Measurements from ENCODE around the gene KLHL13. TPM values are rescaled to one million over a fixed set of nuclear protein-coding genes. Genes with fewer than 3 reads are reported as not detected.
"Not testable (repeated sequence)": the region's sequence is repeated elsewhere in the genome, so short reads cannot be mapped to it uniquely, and the experiment has no call there.

The KLHL13 gene
- total RNA-seq, 1 experiment from 2014 or later = not detected

GRCh38 chrX:118016422-118016821 is 100.2 kb downstream of the KLHL13 start:
- Histone ChIP-seq H3K4me2 (no peak overlapping the region), H4K20me1 (ENCODE audit: insufficient read depth) (no peaks in the 10 kb centered on the region), H3K9me3 (ENCODE audit: insufficient read depth, low read depth) (no peaks in the 10 kb centered on the region), H3F3A (ENCODE audit: insufficient read depth, low read depth) (no peaks in the 10 kb centered on the region), H3K4me1 (replicated peaks; ENCODE audit: insufficient read depth) (no peaks in the 10 kb centered on the region), H3K27ac (no peak overlapping the region), H3K36me3 (ENCODE audit: low read depth) (no peaks in the 10 kb centered on the region), H3K27me3 (ENCODE audit: insufficient read depth, low read depth) (no peaks in the 10 kb centered on the region), H3K9me2 (ENCODE audit: insufficient read depth) (no peaks in the 10 kb centered on the region), H3K79me2 (ENCODE audit: low read depth) (no peaks in the 10 kb centered on the region), H3K4me3 (no peak overlapping the region), H2AFZ (no peak overlapping the region)
- TF ChIP-seq CTCF (conservative IDR thresholded peaks at IDR 0.05) (no peak), EZH2 (IDR thresholded peaks at IDR 0.05; ENCODE audit: low read depth) (no peak)
- BruUV-seq (replicated peaks) = no TSS peak
- intact Hi-C loops (cut with micrococcal nuclease; ENCODE audit: unreplicated experiment) = no loop called here
- CTCF ChIA-PET = no interaction called here
- POLR2A ChIA-PET (ENCODE audit: unreplicated experiment) = no interaction called here
- no peak for DNase-seq

DNA sequence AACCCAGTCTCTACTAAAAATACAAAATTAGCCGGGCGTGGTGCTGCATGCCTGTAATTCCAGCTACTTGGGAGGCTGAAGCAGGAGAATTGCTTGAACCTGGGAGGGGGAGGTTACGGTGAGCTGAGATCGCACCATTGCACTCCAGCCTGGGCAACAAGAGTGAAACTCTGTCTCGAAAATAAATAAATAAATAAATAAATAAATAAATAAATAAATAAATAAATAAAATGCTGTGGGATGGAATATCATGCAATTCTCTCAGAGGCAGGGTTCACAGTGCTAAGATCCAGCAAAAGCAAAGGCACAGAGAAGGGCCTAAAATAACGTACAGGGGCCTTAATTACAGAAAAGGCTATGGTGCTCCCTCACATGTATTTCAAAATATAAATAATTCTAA is 114.2 kb downstream of the KLHL13 start:
- intact Hi-C loops (cut with micrococcal nuclease; ENCODE audit: unreplicated experiment); H3K79me2 ChIP-seq (ENCODE audit: low read depth); H3K4me1 ChIP-seq (replicated peaks; ENCODE audit: insufficient read depth); H3K36me3 ChIP-seq (ENCODE audit: low read depth); H3K9me2 ChIP-seq (ENCODE audit: insufficient read depth); H3K27me3 ChIP-seq (ENCODE audit: insufficient read depth, low read depth); DNase-seq; H4K20me1 ChIP-seq (ENCODE audit: insufficient read depth); CTCF ChIA-PET; BruUV-seq (replicated peaks); H3K9me3 ChIP-seq (ENCODE audit: insufficient read depth, low read depth); H3K4me2 ChIP-seq; H3F3A ChIP-seq (ENCODE audit: insufficient read depth, low read depth); H3K4me3 ChIP-seq; POLR2A ChIA-PET (ENCODE audit: unreplicated experiment); H2AFZ ChIP-seq; H3K27ac ChIP-seq: not testable (repeated sequence)

- no peak overlapping the region for H3K4me3 ChIP-seq
- no peak overlapping the region for H3K4me2 ChIP-seq
- H3K9me2 ChIP-seq (ENCODE audit: insufficient read depth) = no peaks in the 10 kb centered on the region
- H3K79me2 ChIP-seq (ENCODE audit: low read depth) = no peaks in the 10 kb centered on the region
- CTCF ChIA-PET = no interaction called here
- H4K20me1 ChIP-seq (ENCODE audit: insufficient read depth) = no peaks in the 10 kb centered on the region
- DNase-seq = no peak
- TF ChIP-seq CTCF (conservative IDR thresholded peaks at IDR 0.05) (no peak), EZH2 (IDR thresholded peaks at IDR 0.05; ENCODE audit: low read depth) (no peak)
- H2AFZ ChIP-seq = no peak overlapping the region
- intact Hi-C loops (cut with micrococcal nuclease; ENCODE audit: unreplicated experiment) = no loop called here
- H3K4me1 ChIP-seq (replicated peaks; ENCODE audit: insufficient read depth) = no peaks in the 10 kb centered on the region
- H3K27ac ChIP-seq = no peak overlapping the region
- H3K27me3 ChIP-seq (ENCODE audit: insufficient read depth, low read depth) = no peaks in the 10 kb centered on the region
- H3K36me3 ChIP-seq (ENCODE audit: low read depth) = no peaks in the 10 kb centered on the region
- POLR2A ChIA-PET (ENCODE audit: unreplicated experiment) = no interaction called here
- H3K9me3 ChIP-seq (ENCODE audit: insufficient read depth, low read depth) = no peaks in the 10 kb centered on the region
- no TSS peak for BruUV-seq (replicated peaks)
- H3F3A ChIP-seq (ENCODE audit: insufficient read depth, low read depth) = no peaks in the 10 kb centered on the region
These were observed 116.1 kb downstream of the KLHL13 start for GRCh38 chrX:118000518-118000917.

GRCh38 chrX:117998171-117998570 is 118.4 kb downstream of the KLHL13 start:
- H3K9me2 ChIP-seq (ENCODE audit: insufficient read depth) = no peaks in the 10 kb centered on the region
- no peaks in the 10 kb centered on the region for H3K79me2 ChIP-seq (ENCODE audit: low read depth)
- no peak overlapping the region for H3K4me3 ChIP-seq
- no peaks in the 10 kb centered on the region for H3K27me3 ChIP-seq (ENCODE audit: insufficient read depth, low read depth)
- intact Hi-C loops (cut with micrococcal nuclease; ENCODE audit: unreplicated experiment) = no loop called here
- H3K4me1 ChIP-seq (replicated peaks; ENCODE audit: insufficient read depth) = no peaks in the 10 kb centered on the region
- TF ChIP-seq CTCF (conservative IDR thresholded peaks at IDR 0.05) = no peak
- no peak for DNase-seq
- CTCF ChIA-PET = no interaction called here
- H2AFZ ChIP-seq = no peak overlapping the region
- no peaks in the 10 kb centered on the region for H3F3A ChIP-seq (ENCODE audit: insufficient read depth, low read depth)
- no peak overlapping the region for H3K27ac ChIP-seq
- no peaks in the 10 kb centered on the region for H3K36me3 ChIP-seq (ENCODE audit: low read depth)
- no TSS peak for BruUV-seq (replicated peaks)
- H3K9me3 ChIP-seq (ENCODE audit: insufficient read depth, low read depth) = no peaks in the 10 kb centered on the region
- POLR2A ChIA-PET (ENCODE audit: unreplicated experiment) = no interaction called here
- no peak overlapping the region for H3K4me2 ChIP-seq
- H4K20me1 ChIP-seq (ENCODE audit: insufficient read depth) = no peaks in the 10 kb centered on the region
